Stimulated activated CD4-positive, alpha-beta T cell treated with anti-CD3 and anti-CD28 coated beads, Interleukin-2, amount 100 ng/mL, for 4 hours (primary cell): ENCODE measurements around the gene TPMT.
"Not testable (repeated sequence)": the region's sequence is repeated elsewhere in the genome, so short reads cannot be mapped to it uniquely, and the experiment has no call there.

Source experiments
- DNase-seq: peaks from one replicate; pipeline ENCODE4 v3.0.0-alpha.2; 2020; ENCODE audit warnings: low read depth

The TPMT gene

DNA sequence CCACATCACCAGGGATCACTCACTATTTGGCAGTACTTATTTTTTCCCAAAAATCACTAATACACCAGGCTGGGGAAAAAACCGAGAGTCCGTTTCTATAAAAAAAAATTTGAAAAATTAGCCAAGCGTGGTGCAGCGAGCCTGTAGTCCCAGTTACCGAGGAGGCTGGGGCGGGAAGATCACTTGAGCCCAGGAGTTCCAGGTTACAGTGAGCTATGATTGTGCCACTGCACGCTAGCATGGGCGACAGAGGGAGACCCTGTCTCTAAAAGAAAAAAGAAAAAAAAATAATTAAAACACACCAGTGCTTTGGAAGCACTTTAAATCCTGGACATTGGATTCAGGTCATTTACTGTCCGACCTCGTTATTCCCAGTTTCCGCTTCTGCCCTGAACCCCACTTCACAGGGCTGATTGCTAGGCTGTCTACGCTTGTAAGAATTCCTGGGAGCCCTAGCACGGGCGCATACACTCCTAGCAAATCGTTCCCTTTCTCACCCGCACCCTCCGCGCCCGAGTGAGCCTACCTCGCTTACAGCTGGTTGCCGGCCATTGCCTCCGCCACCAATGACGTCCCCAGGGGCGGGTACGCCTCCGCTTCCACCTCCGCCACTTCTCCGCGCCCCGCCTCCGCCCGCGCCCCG is at the start of gene TPMT:
TSS of gene TPMT (minus strand) at position 571 of the 643 bp plus-strand sequence. CDS start 5,950 bp downstream, outside the sequence.
- no peak for DNase-seq

DNA sequence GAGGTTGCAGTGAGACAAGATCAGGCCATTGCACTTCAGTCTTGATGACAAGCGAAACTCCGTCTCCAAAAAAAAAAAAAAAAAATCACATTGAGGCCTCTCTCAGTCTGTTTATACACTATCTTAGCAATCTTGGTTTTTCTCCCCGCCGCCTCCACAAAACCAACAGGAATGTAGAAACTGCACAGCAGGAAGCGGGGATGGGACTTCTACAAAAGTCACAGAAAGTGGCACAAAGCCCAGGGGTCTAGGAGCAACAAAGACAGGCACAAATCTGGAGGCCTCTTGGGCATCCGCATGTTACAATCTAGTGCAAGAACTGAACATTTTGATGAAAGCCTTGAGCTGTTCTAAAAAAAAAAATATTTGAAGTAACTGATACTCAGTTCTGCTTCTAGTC is 48.9 kb upstream of the TPMT start:
- no peak for DNase-seq

DNA sequence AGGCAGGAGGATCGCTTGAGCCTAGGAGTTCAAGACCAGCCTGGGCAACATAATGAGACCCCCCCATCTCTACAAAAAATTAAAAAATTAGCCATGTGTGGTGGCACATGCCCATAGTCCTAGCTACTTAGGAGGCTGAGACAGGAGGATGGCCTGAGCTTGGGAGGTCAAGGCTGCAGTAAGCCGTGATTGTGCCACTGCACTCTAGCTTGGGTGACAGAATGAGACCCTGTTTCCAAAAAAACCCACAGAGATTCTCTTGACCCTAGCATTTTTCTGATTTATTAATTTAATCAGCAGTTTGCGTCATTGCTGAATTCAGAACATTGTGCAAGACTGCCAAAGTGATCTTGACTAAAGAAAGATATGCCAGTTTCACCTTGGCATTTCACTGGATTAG is 37.1 kb upstream of the TPMT start:
- DNase-seq: no peak

- no peak for DNase-seq
Measured at GRCh38 chr6:18189196-18189595, 34.3 kb upstream of the TPMT start.

- DNase-seq: no peak
Measured at GRCh38 chr6:18187701-18188100, 32.8 kb upstream of the TPMT start.

GRCh38 chr6:18186540-18187250 is 31.8 kb upstream of the TPMT start:
- DNase-seq: no peak

DNA sequence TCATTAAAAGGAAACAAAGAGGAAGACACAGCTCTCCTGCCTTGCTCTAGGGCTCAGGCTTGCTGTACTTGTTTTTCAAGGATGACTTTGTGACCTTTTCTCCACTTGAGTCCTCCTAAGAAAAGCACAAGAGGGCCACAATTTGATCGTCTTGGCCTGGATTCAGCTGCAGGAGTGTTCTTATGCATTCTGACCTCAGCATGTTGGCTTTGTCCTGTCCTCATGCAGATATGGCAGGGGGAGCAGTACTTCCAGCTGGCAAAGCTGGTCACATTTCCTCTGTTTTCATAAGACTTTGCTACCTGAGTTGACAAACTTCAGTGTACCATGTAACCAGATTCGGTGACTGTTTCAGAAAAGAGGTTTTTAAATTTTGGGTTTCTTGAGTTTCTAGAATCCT is 31.2 kb upstream of the TPMT start:
- DNase-seq: no peak

GRCh38 chr6:18185624-18186023 is 30.7 kb upstream of the TPMT start:
- no peak for DNase-seq

- DNase-seq: no peak
Measured at GRCh38 chr6:18183766-18184165, 28.9 kb upstream of the TPMT start.

DNA sequence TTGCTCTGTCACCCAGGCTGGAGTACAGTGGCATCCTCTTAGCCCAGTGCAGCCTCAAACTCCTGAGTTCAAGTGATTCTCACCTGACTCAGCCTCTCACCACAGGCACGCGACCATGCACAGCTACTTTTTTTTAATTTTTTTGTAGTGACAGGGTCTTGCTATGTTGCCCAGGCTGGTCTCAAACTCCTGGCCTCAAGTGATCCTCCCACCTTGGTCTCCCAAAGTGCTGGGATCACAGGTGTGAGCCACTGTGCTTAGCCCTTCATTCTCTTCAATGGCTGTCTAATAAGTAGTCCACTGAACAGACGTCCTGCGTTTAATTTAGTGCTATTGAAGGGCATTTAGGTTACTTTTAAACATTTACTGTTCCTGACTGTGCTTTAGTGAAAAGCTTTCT is 27.7 kb upstream of the TPMT start:
- DNase-seq: no peak

- DNase-seq: no peak
Measured at GRCh38 chr6:18179770-18180356, 25.0 kb upstream of the TPMT start.

DNA sequence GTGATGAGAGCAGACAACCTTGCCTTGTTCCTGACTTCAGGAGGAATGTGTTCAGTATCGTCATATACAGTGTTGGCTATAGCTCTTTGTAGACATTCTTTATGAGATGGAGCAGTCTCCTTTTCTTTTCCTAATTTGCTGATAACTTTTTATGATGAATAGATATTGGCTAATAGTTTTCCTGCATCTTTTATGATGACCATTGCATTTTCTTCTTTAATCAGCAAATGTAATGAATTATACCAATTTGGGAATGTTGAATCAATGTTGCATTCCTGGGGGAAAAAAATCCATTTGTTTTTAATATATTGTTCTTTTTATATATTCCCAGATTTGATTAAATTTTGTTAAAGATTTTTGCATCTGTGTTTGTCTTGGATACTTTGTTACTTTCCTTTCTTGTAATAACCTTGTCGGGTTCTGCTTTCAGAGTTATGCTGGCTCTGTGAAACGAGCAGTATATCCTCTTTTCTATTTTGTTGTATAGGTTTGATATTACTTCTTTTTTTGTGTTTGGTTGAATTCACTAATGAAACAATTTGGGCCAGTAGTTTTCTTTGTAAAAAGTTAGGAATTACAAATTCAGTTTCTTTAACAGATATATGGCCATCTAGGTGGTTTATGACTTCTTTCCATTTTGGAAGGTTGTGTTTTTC is 24.2 kb upstream of the TPMT start:
- no peak for DNase-seq

GRCh38 chr6:18177286-18177965 is 22.5 kb upstream of the TPMT start:
- DNase-seq: no peak

- not testable (repeated sequence) for DNase-seq
Measured at GRCh38 chr6:18176198-18176597, 21.3 kb upstream of the TPMT start.

GRCh38 chr6:18171871-18172270 is 17.0 kb upstream of the TPMT start:
- no peak for DNase-seq

- DNase-seq: no peak
Measured at GRCh38 chr6:18168264-18168663, 13.4 kb upstream of the TPMT start.

DNA sequence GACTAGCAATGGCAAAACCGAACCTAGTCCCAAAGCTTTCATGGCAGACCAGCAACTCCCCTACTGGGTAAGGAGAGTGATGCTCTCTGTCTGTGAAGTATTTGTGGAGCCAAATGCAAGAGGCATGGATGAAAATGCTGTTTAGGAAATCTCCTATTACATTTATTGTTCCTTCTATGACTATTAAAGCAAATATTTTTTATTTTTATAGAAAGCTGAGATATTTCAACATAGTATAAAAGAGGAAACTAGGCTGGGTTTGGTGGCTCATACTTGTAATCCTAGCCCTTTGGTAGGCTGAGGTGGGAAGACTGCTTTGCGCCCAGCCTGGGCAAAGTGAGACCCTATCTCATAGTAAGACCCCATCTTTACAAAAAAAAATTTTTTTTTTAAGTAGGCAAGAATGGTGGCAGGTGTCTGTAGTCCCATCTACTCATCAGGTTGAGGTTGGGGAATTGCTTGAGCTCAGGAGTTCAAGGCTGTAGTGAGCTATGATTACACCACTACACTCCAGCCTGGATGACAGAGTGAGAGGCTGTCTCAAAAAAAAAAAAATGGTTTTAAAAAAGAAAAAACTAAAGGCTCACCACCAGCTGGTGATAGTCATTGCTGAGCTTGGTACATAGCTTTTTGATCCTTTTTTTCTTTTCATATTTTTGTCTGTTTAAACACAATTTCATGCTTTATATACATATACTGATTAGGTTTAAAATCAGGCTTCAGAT is 11.6 kb upstream of the TPMT start:
- DNase-seq: no peak

GRCh38 chr6:18165751-18166150 is 10.9 kb upstream of the TPMT start:
- no peak for DNase-seq

- no peak for DNase-seq
Measured at GRCh38 chr6:18162401-18162800, 7.5 kb upstream of the TPMT start.

- DNase-seq: no peak
Measured at GRCh38 chr6:18161431-18161830, 6.6 kb upstream of the TPMT start.

GRCh38 chr6:18160911-18161310 is 6.0 kb upstream of the TPMT start:
- no peak for DNase-seq
